GM18517 (cell line): ENCODE measurements around the gene ABHD6.
"Not testable (repeated sequence)": the region's sequence is repeated elsewhere in the genome, so short reads cannot be mapped to it uniquely, and the experiment has no call there.

Source experiments
- ATAC-seq: cut with Tn5 transposase; IDR thresholded peaks from one replicate; pipeline ENCODE4 v1.9.1; 2021; ENCODE audit warnings: mild to moderate bottlenecking, moderate library complexity; ENCODE audit not compliant: unreplicated experiment

ABHD6 gene

DNA sequence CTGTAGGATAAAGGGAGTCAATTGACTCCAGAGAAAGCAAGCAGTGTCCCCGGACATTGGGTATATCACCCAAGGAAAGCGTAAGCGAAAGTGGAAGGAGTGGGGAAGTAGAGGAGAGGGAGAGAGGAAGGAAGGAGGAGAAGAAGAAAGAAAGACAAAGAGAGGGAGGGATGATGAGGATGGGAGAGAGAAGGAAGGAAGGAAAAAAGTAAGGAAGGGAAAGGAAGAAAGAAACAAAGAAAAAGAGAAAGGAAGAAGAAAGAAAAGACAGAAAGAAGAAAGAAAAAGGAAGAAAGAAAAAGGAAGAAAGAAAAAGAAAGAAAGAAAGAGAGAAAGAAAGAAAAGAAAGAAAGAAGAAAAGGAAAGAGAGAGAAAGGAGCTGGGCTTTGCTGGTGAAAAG lies 27.7 kb upstream of the ABHD6 start:
- no peak for ATAC-seq

GRCh38 chr3:58210761-58211460 lies 26.7 kb upstream of the ABHD6 start, which contains the start of gene DNASE1L3:
DNASE1L3 (minus strand) TSS chr3:58210972; CDS start chr3:58210906, 66 bp downstream.
- no peak for ATAC-seq

- ATAC-seq, result peak; percentile 78
Observed at GRCh38 chr3:58214484-58215316, 22.9 kb upstream of the ABHD6 start.

DNA sequence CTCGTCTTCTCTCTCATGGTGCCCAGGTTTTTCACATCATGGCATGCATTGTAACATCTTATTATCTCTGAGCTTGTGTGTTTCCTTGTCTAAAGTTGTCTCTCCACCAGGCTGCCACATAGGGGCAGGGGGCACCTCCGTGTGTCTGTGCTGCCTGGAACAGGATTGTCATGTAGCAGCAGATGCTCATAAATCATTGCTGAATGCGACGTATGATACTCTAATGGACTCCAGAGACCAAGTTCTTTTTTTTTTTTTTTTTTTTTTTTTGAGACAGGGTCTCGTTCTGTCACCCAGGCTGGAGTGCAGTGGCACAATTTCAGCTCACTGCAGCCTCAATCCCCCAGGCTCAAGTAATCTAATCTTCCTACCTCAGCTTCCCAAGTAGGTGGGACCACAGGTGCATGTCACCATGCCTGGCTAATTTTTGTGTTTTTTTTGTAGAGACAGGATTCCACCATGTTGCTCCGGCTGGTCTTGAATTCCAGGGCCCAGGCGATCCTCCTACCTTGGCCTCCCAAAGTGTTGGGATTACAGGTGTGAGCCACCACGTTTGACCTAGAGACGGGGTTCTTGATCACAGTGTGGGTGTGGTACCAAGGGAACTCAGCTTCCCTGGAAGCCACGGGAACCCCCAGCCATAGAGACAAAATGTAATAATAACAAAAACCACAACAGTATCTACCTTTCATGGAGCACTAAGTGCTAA lies 22.1 kb upstream of the ABHD6 start:
- peak; percentile 11 for ATAC-seq

DNA sequence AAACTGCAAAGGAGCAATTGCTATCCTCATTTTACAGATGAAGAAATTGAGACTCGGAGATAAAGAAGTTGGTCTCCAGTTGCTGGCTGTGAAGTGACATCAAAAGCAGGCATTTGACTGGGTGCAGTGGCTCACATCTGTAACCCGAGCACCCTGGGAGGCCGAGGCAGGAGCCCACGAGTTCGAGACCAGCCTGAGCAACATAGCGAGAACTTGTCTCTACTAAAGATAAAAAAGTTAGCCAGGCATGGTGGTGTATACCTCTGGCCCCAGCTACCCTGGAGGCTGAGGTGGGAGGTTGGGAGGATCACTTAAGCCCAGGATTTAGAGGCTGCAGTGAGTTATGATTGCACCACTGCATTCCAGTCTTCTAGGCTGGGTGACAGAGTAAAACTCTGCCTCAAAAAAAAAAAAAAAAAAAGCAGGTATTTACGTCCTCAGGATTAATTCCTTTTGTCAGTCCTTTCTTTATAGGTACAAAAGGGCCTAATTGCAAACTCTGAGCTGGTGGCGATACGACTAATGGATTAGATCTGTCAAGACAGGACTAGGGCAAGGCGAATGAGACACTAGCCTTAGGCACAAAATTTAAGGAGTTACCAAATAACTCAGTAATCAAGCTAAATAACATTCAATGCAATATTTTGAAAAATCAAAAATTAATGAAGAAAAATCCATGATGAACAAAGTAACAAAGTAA lies 20.9 kb upstream of the ABHD6 start:
- ATAC-seq, result no peak

GRCh38 chr3:58217209-58217811 lies 20.3 kb upstream of the ABHD6 start:
- ATAC-seq, result peak; percentile 43

GRCh38 chr3:58218904-58219303 lies 18.7 kb upstream of the ABHD6 start:
- ATAC-seq, result no peak

GRCh38 chr3:58222161-58222724 lies 15.3 kb upstream of the ABHD6 start:
- no peak for ATAC-seq

DNA sequence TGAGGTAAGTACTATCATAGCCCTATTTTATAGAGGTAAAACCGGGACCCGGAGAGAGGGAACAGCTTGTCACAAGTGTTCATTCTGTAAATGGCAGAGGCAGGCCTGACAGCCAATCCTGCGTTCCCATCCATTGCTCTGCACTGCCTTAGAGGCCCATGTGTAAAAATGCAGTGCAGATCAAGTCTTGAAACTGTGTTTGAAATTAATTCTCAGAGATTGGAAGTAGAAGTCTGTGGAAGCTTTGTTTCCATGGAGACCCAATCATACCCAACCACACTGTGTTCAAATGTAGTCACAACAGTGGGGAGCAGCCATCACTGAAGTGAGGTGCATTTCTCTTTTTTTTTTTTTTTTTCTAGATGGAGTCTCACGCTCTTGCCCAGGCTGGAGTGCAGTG lies 13.7 kb upstream of the ABHD6 start:
- ATAC-seq, result no peak

GRCh38 chr3:58227933-58228332 lies 9.7 kb upstream of the ABHD6 start:
- not testable (repeated sequence) for ATAC-seq

GRCh38 chr3:58230876-58231552 lies 6.6 kb upstream of the ABHD6 start:
- no peak for ATAC-seq

DNA sequence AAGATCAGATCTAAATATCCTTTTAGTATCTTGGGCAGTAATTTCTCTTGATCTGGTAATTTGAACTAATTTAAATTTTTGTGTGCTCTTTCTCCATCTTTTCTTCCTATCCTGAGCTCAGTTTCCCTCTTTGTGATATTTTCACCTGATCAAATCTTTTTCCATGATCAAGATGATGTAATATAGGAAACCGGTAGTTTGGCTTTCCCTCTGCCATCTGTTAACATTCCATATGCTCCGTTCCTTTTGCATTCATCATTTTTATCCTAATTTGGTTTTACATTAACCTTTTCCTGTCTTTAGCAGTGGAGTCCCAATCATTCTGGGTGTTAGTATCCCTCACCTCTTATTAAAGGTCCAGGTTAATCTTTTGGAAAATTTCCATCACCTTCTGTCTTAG lies 5.9 kb upstream of the ABHD6 start:
- no peak for ATAC-seq

- no peak for ATAC-seq
Observed at GRCh38 chr3:58234516-58234931, 3.1 kb upstream of the ABHD6 start.

- ATAC-seq, result no peak
Observed at GRCh38 chr3:58235970-58236369, 1.6 kb upstream of the ABHD6 start.

GRCh38 chr3:58236527-58237237 lies 910 bp upstream of the ABHD6 start:
- no peak for ATAC-seq

DNA sequence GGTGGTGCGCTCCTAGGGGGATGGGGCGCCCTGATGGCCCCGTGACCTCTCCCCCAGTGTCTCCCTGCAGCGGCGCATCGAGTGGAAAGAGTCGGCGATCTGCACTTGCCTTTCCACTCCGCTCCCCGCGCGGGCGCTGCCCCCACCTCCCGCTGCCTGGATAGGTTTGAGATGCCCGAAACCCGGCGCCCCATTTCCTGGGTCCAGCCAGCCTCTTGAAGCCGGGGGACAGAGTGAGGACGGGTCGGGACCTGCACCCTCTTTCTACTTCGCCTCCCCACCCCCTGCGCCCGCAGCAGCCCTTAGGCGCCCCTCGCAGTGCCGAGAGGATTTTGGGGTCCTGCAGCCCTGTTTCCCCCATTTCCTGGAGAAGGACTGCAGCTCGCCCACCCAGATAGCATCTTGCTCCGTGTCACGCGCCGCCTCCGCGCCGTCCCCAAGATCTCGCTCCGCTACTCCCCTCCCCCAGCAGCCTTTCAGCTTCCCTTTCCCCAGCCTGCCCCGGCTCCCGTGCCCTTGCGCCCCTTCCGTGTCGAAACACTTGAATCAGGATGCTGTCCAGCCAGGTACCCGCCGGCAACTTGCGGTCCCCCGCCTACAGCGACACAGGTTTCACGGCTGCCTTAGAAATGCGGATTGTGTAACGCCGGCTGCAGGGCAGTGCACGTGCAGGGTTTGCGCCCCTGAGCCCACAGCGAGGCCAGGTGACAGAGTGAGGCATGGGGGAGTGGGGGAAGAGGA lies 519 bp downstream of the ABHD6 start:
- ATAC-seq, result peak; percentile 23

DNA sequence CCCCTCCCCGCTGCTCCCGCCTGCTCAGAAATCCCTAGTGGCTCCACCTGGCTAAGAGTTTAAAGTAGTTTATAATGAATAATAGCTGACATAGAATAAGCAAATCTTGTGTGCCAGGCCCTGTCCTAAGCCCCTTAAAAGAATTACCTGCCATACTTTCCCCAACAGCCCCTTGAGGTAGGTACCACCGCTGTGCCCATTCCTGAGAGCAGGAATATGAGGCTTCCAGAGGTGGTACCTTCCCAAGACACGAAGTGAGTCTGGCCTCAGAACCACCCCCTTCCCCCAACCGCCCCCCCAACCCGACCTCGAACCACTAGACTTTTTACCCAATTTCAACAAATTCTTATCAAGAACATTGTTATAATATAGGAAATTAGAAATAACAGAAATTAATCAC lies 1.2 kb downstream of the ABHD6 start:
- no peak for ATAC-seq

DNA sequence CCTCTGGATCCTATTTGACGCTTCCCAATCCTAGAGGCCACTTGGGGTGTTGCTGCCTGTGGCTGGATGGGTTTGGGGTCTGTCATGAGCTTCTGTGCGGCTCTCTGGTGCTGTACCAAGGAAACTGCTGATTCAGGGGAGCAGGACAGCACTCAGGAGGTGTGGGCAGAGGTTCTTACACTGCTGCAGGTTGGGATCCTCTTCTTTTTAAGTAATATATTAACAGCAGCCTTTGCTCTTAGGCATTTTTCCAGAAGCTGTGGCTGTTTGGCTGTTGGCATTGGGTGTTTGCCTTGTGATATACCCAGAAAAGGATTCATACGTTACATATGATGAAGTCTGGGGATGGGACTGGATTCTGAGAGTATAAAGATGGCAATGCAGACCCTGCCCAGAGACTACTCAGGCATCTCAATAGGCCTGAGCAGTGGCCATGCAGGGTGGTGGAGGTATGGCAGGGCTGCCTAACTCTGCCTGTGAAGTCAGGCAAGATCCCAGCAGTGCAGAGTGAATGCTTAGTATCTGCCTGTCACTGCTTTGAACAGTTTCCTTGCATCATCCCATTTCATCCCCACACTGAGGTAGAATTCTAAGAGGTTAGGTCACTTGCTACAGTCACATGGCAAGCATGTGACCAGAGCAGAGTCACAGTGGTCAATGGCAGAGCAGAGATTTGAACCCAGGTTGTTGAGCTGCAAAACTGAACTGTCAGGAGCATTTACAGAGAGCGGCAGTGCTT lies 3.9 kb downstream of the ABHD6 start:
- ATAC-seq, result no peak
